ENCODE results near the gene ZNF280B. TPM values are rescaled to one million over a fixed set of nuclear protein-coding genes. Genes with fewer than 3 reads are reported as not detected.

The ZNF280B gene
- polyA plus RNA-seq, 3 donors = 0.04 TPM; not detected in 2

DNA sequence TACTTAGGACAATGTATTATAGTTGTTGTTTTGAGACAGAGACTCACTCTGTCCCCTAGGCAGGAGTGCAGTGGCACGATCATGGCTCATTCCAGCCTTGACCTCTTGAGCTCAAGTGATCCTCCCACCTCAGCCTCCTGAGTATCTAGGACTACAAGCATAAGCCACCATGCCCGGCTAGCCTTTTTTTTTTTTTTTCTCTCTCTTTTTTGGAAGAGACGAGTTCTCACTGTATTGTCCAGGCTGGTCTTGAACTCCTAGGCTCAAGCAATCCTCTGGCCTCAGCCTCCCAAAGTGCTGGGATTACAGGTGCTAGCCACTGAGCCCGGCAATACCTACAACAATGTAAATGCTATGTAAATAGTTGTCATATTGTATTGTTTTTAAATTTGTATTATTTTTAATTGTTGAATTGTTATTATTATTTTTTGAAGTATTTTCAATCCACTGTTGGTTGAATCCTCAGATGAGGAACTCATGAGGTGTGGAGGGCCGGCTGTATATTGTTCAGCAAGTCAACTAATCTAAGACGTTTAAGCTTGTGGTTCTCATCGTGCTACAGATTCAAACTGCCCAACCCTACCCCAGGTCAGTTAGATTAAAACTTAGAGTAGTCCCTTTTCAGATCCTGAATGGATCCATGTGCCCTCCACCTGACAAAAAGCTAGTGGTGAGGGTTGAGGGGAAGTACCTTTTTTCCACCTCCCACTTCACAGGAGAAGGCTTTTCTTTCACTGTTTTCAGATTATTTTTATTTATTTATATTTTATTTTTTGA lies 23.4 kb upstream of the ZNF280B start:
- Mint-ChIP-seq H3K36me3 (no peaks in the 10 kb centered on the region), H3K27ac (no peak overlapping the region), H3K27me3 (ENCODE audit: low read depth in 3 of 3) (peaks cover 0 to 3% (median 0%) of the 10 kb centered on the region in 3 donors), H3K4me3 (no peak overlapping the region), H3K9me3 (peaks cover 0 to 6% (median 0%) of the 10 kb centered on the region in 7 donors), H3K4me1 (no peaks in the 10 kb centered on the region)
- Histone ChIP-seq H3K4me3 (replicated peaks in 1 of 3; ENCODE audit: low read depth in 2 of 3, low read length in 3 of 3) (no peak overlapping the region), H3K27me3 (ENCODE audit: control insufficient read depth in 2 of 2, insufficient read depth in 2 of 2, low read length in 2 of 2) (no peaks in the 10 kb centered on the region), H3K9me3 (replicated peaks in 1 of 2; ENCODE audit: control insufficient read depth in 1 of 2, insufficient read depth in 1 of 2, low read length in 2 of 2) (no peaks in the 10 kb centered on the region), H3K9ac (ENCODE audit: insufficient read depth, low read length, poor library complexity, severe bottlenecking) (no peak overlapping the region), H4K20me1 (ENCODE audit: insufficient read depth, low read length) (no peaks in the 10 kb centered on the region), H2AFZ (ENCODE audit: insufficient read depth, low read depth, low read length, poor library complexity, severe bottlenecking) (no peak overlapping the region), H3K4me2 (replicated peaks; ENCODE audit: extremely low read depth, low read length, poor library complexity, severe bottlenecking) (no peak overlapping the region), H3K36me3 (replicated peaks in 1 of 2; ENCODE audit: control insufficient read depth in 1 of 2, insufficient read depth in 2 of 2, low read length in 2 of 2) (no peaks in the 10 kb centered on the region), H3K79me2 (ENCODE audit: insufficient read depth, low read length) (no peaks in the 10 kb centered on the region), H3K27ac (ENCODE audit: low read depth in 1 of 2, low read length in 2 of 2) (no peak overlapping the region), H3K4me1 (ENCODE audit: control insufficient read depth in 1 of 2, insufficient read depth in 2 of 2, low read length in 2 of 2) (no peaks in the 10 kb centered on the region)
- DNase-seq = no peak
- intact Hi-C loops (cut with micrococcal nuclease) = no loop called here
- TF ChIP-seq, protein P1, sequence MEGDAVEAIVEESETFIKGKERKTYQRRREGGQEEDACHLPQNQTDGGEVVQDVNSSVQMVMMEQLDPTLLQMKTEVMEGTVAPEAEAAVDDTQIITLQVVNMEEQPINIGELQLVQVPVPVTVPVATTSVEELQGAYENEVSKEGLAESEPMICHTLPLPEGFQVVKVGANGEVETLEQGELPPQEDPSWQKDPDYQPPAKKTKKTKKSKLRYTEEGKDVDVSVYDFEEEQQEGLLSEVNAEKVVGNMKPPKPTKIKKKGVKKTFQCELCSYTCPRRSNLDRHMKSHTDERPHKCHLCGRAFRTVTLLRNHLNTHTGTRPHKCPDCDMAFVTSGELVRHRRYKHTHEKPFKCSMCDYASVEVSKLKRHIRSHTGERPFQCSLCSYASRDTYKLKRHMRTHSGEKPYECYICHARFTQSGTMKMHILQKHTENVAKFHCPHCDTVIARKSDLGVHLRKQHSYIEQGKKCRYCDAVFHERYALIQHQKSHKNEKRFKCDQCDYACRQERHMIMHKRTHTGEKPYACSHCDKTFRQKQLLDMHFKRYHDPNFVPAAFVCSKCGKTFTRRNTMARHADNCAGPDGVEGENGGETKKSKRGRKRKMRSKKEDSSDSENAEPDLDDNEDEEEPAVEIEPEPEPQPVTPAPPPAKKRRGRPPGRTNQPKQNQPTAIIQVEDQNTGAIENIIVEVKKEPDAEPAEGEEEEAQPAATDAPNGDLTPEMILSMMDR (IDR thresholded peaks at IDR 0.05) = no peak
- WGBS (ENCODE audit: insufficient coverage) = 100% methylated on average over 1 of the region's 7 CpGs

DNA sequence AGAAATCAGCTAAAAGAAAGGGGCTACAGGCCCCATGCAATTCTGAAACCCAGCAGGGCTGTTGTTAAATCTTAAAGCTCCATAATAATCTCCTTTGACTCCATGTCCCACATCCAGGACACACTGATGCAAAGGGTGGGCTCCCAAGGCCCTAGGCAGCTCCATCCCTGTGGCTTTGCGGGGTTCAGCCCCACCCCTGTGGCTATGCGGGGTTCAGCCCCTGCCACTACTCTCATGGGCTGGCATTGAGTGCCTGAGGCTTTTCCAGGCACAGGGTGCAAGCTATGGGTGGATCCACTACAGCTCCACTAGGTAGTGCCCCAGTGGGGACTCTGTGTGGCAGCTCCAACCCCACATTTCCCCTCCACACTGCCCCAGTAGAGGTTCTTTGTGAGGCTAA lies 20.2 kb upstream of the ZNF280B start:
- H3K9ac ChIP-seq (ENCODE audit: insufficient read depth, low read length, poor library complexity, severe bottlenecking) = no peak overlapping the region
- H4K20me1 ChIP-seq (ENCODE audit: insufficient read depth, low read length) = no peaks in the 10 kb centered on the region
- no peak overlapping the region for H3K4me2 ChIP-seq (replicated peaks; ENCODE audit: extremely low read depth, low read length, poor library complexity, severe bottlenecking)
- H3K27me3 ChIP-seq (ENCODE audit: control insufficient read depth in 2 of 2, insufficient read depth in 2 of 2, low read length in 2 of 2) = no peaks in the 10 kb centered on the region
- no peak overlapping the region for H3K4me3 Mint-ChIP-seq
- intact Hi-C loops (cut with micrococcal nuclease) = no loop called here
- H3K27ac Mint-ChIP-seq = no peak overlapping the region
- H3K9me3 Mint-ChIP-seq = peaks cover 0 to 6% (median 0%) of the 10 kb centered on the region in 7 donors
- no peak overlapping the region for H3K27ac ChIP-seq (ENCODE audit: low read depth in 1 of 2, low read length in 2 of 2)
- H3K4me1 Mint-ChIP-seq = peaks cover 12% of the 10 kb centered on the region
- H3K36me3 Mint-ChIP-seq = no peaks in the 10 kb centered on the region
- H3K27me3 Mint-ChIP-seq (ENCODE audit: low read depth in 3 of 3) = peaks cover 0 to 3% (median 0%) of the 10 kb centered on the region in 3 donors
- no peaks in the 10 kb centered on the region for H3K9me3 ChIP-seq (replicated peaks in 1 of 2; ENCODE audit: control insufficient read depth in 1 of 2, insufficient read depth in 1 of 2, low read length in 2 of 2)
- no peak for DNase-seq
- WGBS (ENCODE audit: insufficient coverage) = 100% methylated on average over 1 of the region's 2 CpGs
- peaks cover 11 to 15% of the 10 kb centered on the region in 2 donors for H3K4me1 ChIP-seq (ENCODE audit: control insufficient read depth in 1 of 2, insufficient read depth in 2 of 2, low read length in 2 of 2)
- TF ChIP-seq, protein P1 (IDR thresholded peaks at IDR 0.05) = no peak
- H2AFZ ChIP-seq (ENCODE audit: insufficient read depth, low read depth, low read length, poor library complexity, severe bottlenecking) = no peak overlapping the region
- no peak overlapping the region for H3K4me3 ChIP-seq (replicated peaks in 1 of 3; ENCODE audit: low read depth in 2 of 3, low read length in 3 of 3)
- H3K36me3 ChIP-seq (replicated peaks in 1 of 2; ENCODE audit: control insufficient read depth in 1 of 2, insufficient read depth in 2 of 2, low read length in 2 of 2) = no peaks in the 10 kb centered on the region
- no peaks in the 10 kb centered on the region for H3K79me2 ChIP-seq (ENCODE audit: insufficient read depth, low read length)

All from CD14-positive monocyte (primary cell).